A549 (cell line): ENCODE results near the gene ACO1.
A peak's percentile ranks its signal among the peaks of the same experiment; 100 is the strongest.

Experiments used
- CEBPB ChIP-seq, 2 experiments: fragments of >200 bp in 1 of 2; sonication (Bioruptor Twin) in 1 of 2; formaldehyde crosslinking in 1 of 2; IDR thresholded peaks; 2 replicates each; pipeline ENCODE4 v1.6.1; 2012 to 2016
- CTCF ChIP-seq: fragments of >200 bp; sonication (Bioruptor Twin); formaldehyde crosslinking; IDR thresholded peaks from 3 replicates; pipeline ENCODE4 v1.5.1; 2016
- MYC ChIP-seq: IDR thresholded peaks from 2 replicates; pipeline ENCODE4 v1.6.1; 2012; ENCODE audit warnings: mild to moderate bottlenecking, inconsistent platforms, low read length, improper control_type of control experiment, borderline replicate concordance
- POLR2A ChIP-seq: IDR thresholded peaks from 2 replicates; pipeline ENCODE4 v1.6.1; 2012; ENCODE audit warnings: mild to moderate bottlenecking, low read length

GRCh38 chr9:32350682-32351081 is 33.8 kb upstream of the ACO1 start:
- peak; percentile 56 for TF ChIP-seq CTCF
- no peak for TF ChIP-seq CEBPB (IDR thresholded peaks at IDR 0.05)
- no peak for TF ChIP-seq MYC
- TF ChIP-seq POLR2A: no peak
